Neuronal stem cell (in vitro differentiated cells): ENCODE measurements around the gene KHSRP.
"Not testable (repeated sequence)": the region's sequence is repeated elsewhere in the genome, so short reads cannot be mapped to it uniquely, and the experiment has no call there.

Source experiments
- DNase-seq: peaks from one replicate; pipeline ENCODE4 v3.0.0-alpha.2; 2013; ENCODE audit warnings: low spot score
- H2AFZ ChIP-seq: one replicate; pipeline ENCODE4 v1.6.1; 2013; ENCODE audit warnings: mild to moderate bottlenecking, low read length, inconsistent platforms
- H2AK5ac ChIP-seq: 2 replicates; pipeline ENCODE4 v1.6.1; 2013; ENCODE audit warnings: low read depth, mild to moderate bottlenecking, inconsistent platforms, low read length, moderate library complexity, mixed read lengths
- H2BK120ac ChIP-seq: 2 replicates; pipeline ENCODE4 v1.6.1; 2013; ENCODE audit warnings: low read depth, mild to moderate bottlenecking, inconsistent platforms, low read length, moderate library complexity, mixed read lengths
- H2BK12ac ChIP-seq: one replicate; pipeline ENCODE4 v1.6.1; 2013; ENCODE audit warnings: low read length, inconsistent platforms
- H2BK15ac ChIP-seq: 2 replicates; pipeline ENCODE4 v1.6.1; 2013; ENCODE audit warnings: mild to moderate bottlenecking, low read length, inconsistent platforms, mixed read lengths
- H2BK5ac ChIP-seq: one replicate; pipeline ENCODE4 v1.6.1; 2013; ENCODE audit warnings: inconsistent platforms, mild to moderate bottlenecking, low read length, moderate library complexity
- H3K14ac ChIP-seq: one replicate; pipeline ENCODE4 v1.6.1; 2013; ENCODE audit warnings: low read length, inconsistent platforms
- H3K18ac ChIP-seq: 2 replicates; pipeline ENCODE4 v1.6.1; 2013; ENCODE audit warnings: low read length, inconsistent platforms
- H3K23ac ChIP-seq: 2 replicates; pipeline ENCODE4 v1.6.1; 2013; ENCODE audit warnings: low read depth, mild to moderate bottlenecking, mixed read lengths, low read length, inconsistent platforms; ENCODE audit not compliant: poor library complexity
- H3K27ac ChIP-seq: replicated peaks from 3 replicates; pipeline ENCODE4 v1.5.1; 2013; ENCODE audit warnings: low read length, inconsistent platforms
- H3K27me3 ChIP-seq, 3 experiments: 2 replicates each; pipeline ENCODE4 v1.6.1; 2013; ENCODE audit warnings: low read length in 3 of 3, mild to moderate bottlenecking in 2 of 3, inconsistent platforms in 1 of 3, low read depth in 1 of 3, mixed read lengths in 1 of 3, moderate library complexity in 1 of 3; ENCODE audit not compliant: control insufficient read depth in 3 of 3, insufficient read depth in 3 of 3
- H3K36me3 ChIP-seq, 2 donors: replicated peaks in 1 of 2; 2 replicates each; pipeline ENCODE4 v1.6.1; 2013; ENCODE audit warnings: low read length in 2 of 2; ENCODE audit not compliant: control insufficient read depth in 2 of 2, insufficient read depth in 2 of 2
- H3K4ac ChIP-seq: 2 replicates; pipeline ENCODE4 v1.6.1; 2013; ENCODE audit warnings: inconsistent platforms, mild to moderate bottlenecking, low read length, moderate library complexity
- H3K4me1 ChIP-seq, 2 donors: 1 replicate in 1 of 2; 2 replicates in 1 of 2; pipeline ENCODE4 v1.6.1; 2013; ENCODE audit warnings: low read length in 2 of 2, low read depth in 1 of 2; ENCODE audit not compliant: control insufficient read depth in 2 of 2, insufficient read depth in 1 of 2
- H3K4me2 ChIP-seq: one replicate; pipeline ENCODE4 v1.6.1; 2013; ENCODE audit warnings: mild to moderate bottlenecking, low read length, inconsistent platforms; ENCODE audit not compliant: insufficient read depth, poor library complexity, severe bottlenecking
- H3K4me3 ChIP-seq, 2 donors: 2 replicates each; pipeline ENCODE4 v1.5.1; 2013; ENCODE audit warnings: low read length in 2 of 2, mild to moderate bottlenecking in 2 of 2, inconsistent platforms in 1 of 2, moderate library complexity in 1 of 2
- H3K79me1 ChIP-seq: one replicate; pipeline ENCODE4 v1.6.1; 2013; ENCODE audit warnings: low read depth, mild to moderate bottlenecking, inconsistent platforms, low read length, moderate library complexity
- H3K9ac ChIP-seq: one replicate; pipeline ENCODE4 v1.6.1; 2013; ENCODE audit warnings: mild to moderate bottlenecking, low read depth, low read length, inconsistent platforms; ENCODE audit not compliant: poor library complexity
- H3K9me3 ChIP-seq, 2 donors: replicated peaks in 1 of 2; 2 replicates each; pipeline versions ENCODE3 to v1.6.1; 2013; ENCODE audit warnings: low read length in 2 of 2, mild to moderate bottlenecking in 2 of 2, inconsistent platforms in 1 of 2, low read depth in 1 of 2, mixed read lengths in 1 of 2, moderate library complexity in 1 of 2; ENCODE audit not compliant: control insufficient read depth in 2 of 2, insufficient read depth in 1 of 2
- H4K8ac ChIP-seq: one replicate; pipeline ENCODE4 v1.6.1; 2013; ENCODE audit warnings: low read depth, mild to moderate bottlenecking, inconsistent platforms, low read length, moderate library complexity
- H4K91ac ChIP-seq: one replicate; pipeline ENCODE4 v1.6.1; 2013; ENCODE audit warnings: low read length, low read depth, mild to moderate bottlenecking, inconsistent platforms; ENCODE audit not compliant: poor library complexity
- WGBS, 2 donors: extraction: QIAGEN DNeasy Blood & Tissue Kit; methylation state at CpG; one replicate each; pipeline ENCODE4 v1.1.7; 2013; ENCODE audit warnings: missing lambda C conversion rate in 2 of 2, mixed read lengths in 1 of 2; ENCODE audit not compliant: insufficient read length in 2 of 2, insufficient replicate concordance in 1 of 2; ENCODE audit errors: extremely low coverage in 2 of 2; 5-methylcytosine and 5-hydroxymethylcytosine counted together

The KHSRP gene

DNA sequence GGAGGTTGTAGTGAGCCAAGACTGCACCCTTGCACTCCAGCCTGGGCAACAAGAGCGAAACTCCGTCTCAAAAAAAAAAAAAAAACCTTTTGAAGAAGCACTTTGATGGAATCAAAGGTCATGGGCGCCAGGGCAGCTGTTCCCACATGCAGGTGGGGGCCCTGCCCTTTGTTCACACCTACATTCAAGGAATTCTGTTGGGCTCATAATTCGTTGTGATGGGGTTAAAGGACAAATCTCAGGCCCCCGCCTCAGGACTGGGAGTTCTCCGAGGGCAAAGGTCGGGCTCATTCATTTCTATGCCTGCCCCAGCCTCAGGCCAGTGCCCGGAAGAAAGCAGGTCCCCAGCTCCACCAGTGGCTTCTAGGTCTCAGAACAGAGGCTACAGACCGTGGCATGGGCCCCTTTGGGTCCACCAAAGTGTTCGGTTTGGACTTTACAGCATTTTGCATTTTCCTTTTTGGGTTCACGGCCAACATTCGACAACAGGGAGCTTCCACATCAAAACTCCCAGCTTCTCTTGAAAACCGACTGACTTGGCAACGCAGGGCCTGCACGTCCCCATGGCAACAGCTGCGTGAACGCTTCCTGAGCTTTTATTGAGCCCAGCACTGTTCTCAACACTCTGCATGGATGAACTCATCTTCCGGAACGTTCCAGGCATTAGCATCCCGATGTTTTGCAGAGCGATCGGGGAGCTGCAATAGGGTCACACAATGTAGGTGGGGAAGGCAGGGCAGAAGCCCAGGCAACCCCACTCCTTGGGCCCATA, 21.6 kb downstream of the KHSRP start:
- H3K14ac ChIP-seq, result no peak overlapping the region
- H4K8ac ChIP-seq, result no peak overlapping the region
- no peak overlapping the region for H3K4ac ChIP-seq
- H3K9me3 ChIP-seq, result no peaks in the 10 kb centered on the region
- no peak overlapping the region for H2BK120ac ChIP-seq
- no peaks in the 10 kb centered on the region for H3K36me3 ChIP-seq
- H3K18ac ChIP-seq, result no peak overlapping the region
- no peak for DNase-seq
- H3K4me1 ChIP-seq, result peaks cover 4 to 12% of the 10 kb centered on the region in 2 donors
- no peak overlapping the region for H3K9ac ChIP-seq
- H2BK5ac ChIP-seq, result no peak overlapping the region
- H4K91ac ChIP-seq, result no peak overlapping the region
- H2BK12ac ChIP-seq, result no peak overlapping the region
- no peak overlapping the region for H3K27ac ChIP-seq
- H2AK5ac ChIP-seq, result no peak overlapping the region
- WGBS, 2 donors, result no CpG with 5 or more reads among the region's 22 CpGs
- no peak overlapping the region for H3K23ac ChIP-seq
- peaks cover 2% of the 10 kb centered on the region for H3K79me1 ChIP-seq
- no peaks in the 10 kb centered on the region for H3K27me3 ChIP-seq
- H2BK15ac ChIP-seq, result no peak overlapping the region
- H3K4me2 ChIP-seq, result no peak overlapping the region
- peak overlapping the region in 1 of 2 donors; percentile 21 for H3K4me3 ChIP-seq
- peak overlapping the region; percentile 71 for H2AFZ ChIP-seq

DNA sequence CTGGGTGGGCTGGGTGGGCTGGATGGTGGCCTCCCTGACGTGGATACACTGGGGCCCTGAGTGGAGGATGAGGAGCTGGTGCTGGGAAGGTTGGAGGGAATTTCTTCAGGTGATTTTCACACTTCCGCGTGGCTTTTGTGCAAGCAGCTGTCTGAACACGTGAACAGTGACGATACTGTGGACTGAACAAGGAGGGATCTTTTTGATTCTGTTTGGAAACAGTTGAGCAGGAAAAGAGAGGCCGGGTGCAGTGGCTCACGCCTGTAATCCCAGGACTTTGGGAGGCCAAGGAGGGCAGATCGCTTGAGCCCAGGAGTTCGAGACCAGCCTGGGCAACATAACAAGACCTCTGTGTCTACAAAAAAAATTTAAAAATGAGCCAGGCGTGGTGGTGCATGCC, 22.6 kb downstream of the KHSRP start:
- no CpG with 5 or more reads among the region's 10 CpGs for WGBS, 2 donors
- H3K18ac ChIP-seq, result no peak overlapping the region
- no peak overlapping the region for H2AK5ac ChIP-seq
- no peak overlapping the region for H2BK120ac ChIP-seq
- H2AFZ ChIP-seq, result peak overlapping the region; percentile 36
- H4K91ac ChIP-seq, result no peak overlapping the region
- no peak overlapping the region for H2BK5ac ChIP-seq
- H2BK12ac ChIP-seq, result no peak overlapping the region
- no peaks in the 10 kb centered on the region for H3K27me3 ChIP-seq
- no peaks in the 10 kb centered on the region for H3K36me3 ChIP-seq
- no peaks in the 10 kb centered on the region for H3K9me3 ChIP-seq
- no peak overlapping the region for H3K4me3 ChIP-seq
- no peak overlapping the region for H4K8ac ChIP-seq
- no peak overlapping the region for H2BK15ac ChIP-seq
- H3K27ac ChIP-seq, result no peak overlapping the region
- DNase-seq, result no peak
- H3K4ac ChIP-seq, result no peak overlapping the region
- no peak overlapping the region for H3K23ac ChIP-seq
- no peak overlapping the region for H3K4me2 ChIP-seq
- peaks cover 4 to 12% of the 10 kb centered on the region in 2 donors for H3K4me1 ChIP-seq
- peaks cover 2% of the 10 kb centered on the region for H3K79me1 ChIP-seq
- no peak overlapping the region for H3K9ac ChIP-seq
- H3K14ac ChIP-seq, result no peak overlapping the region

DNA sequence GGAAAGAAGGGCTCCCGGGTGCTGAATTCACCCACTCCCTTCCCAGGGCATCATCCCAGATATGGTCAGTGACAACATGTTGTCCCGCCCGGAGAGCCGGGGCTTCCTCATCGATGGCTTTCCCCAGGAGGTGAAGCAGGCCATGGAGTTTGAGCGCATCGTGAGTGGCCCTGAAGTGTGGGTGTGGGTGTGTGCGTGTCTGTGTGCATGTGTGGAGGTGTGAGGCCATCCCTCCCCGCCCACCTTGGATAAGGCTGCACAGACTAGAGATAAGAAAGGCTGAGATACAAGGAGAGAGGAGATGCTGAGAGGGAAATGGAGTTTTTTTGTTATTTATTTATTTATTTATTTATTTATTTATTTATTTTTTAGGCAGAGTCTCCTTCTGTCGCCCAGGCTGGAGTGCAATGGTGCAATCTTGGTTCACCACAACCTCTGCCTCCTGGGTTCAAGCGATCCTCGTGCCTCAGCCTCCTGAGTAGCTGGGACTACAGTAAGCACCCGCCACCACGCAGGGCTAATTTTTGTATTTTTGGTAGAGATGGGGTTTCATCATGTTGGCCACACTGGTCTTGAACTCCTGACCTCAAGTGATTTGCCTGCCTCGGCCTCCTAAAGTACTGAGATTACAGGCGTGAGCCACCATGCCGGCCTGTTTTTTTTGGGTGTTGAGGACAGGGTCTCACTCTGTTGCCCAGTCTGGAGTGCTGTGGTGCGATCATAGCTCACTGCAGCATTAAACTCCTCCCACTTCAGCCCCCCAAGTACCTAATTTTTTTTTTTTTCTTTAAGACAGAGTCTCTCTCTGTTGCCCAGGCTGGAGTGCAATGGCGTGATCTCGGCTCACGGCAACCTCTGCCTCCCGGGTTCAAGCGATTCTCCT, 24.3 kb downstream of the KHSRP start:
- not testable (repeated sequence) for H3K14ac ChIP-seq, H3K36me3 ChIP-seq, H3K9me3 ChIP-seq, H3K4me3 ChIP-seq, H3K27ac ChIP-seq, H3K27me3 ChIP-seq, H2BK120ac ChIP-seq, H2BK5ac ChIP-seq, DNase-seq, H4K8ac ChIP-seq, H3K79me1 ChIP-seq, H2AFZ ChIP-seq, H3K9ac ChIP-seq, H3K4me2 ChIP-seq, H3K4ac ChIP-seq, H4K91ac ChIP-seq, H2BK12ac ChIP-seq
- Histone ChIP-seq H3K4me1 (peaks cover 4 to 12% of the 10 kb centered on the region in 2 donors), H3K18ac (peak overlapping the region; percentile 71), H2BK15ac (peak overlapping the region; percentile 37), H2AK5ac (peak overlapping the region; percentile 81), H3K23ac (peak overlapping the region; percentile 89)
- WGBS, 2 donors, result no CpG with 5 or more reads among the region's 23 CpGs

DNA sequence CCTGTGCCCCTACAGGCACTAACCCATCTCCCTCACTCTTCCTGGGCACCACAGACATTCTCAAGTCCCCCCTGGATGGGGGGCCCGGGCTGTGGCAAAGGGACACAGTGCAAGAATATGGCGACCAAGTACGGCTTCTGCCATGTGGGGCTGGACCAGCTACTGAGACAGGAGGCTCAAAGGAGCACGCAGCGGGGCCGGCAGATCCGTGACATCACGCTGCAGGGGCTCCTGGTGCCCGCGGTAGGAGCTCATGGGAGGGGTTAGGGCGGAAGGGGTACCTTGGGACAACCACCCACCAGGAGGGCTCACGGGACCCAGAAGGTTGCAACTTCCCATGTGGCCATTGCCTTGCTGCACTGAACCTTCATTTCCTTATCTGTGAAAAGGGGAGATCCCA, 28.3 kb downstream of the KHSRP start:
- Histone ChIP-seq H4K8ac (no peak overlapping the region), H3K18ac (no peak overlapping the region), H3K9ac (no peak overlapping the region), H3K4me3 (no peak overlapping the region), H3K4me2 (no peak overlapping the region), H2BK5ac (no peak overlapping the region), H3K36me3 (peaks cover 2 to 8% of the 10 kb centered on the region in 2 donors), H3K27ac (no peak overlapping the region), H3K4ac (peak overlapping the region; percentile 53), H3K79me1 (peaks cover 6% of the 10 kb centered on the region), H2BK12ac (peak overlapping the region; percentile 22), H3K14ac (no peak overlapping the region), H2AFZ (no peak overlapping the region), H2BK120ac (no peak overlapping the region), H3K4me1 (peaks cover 12 to 13% of the 10 kb centered on the region in 2 donors), H2BK15ac (peak overlapping the region; percentile 21), H2AK5ac (peak overlapping the region; percentile 19), H3K9me3 (no peaks in the 10 kb centered on the region), H4K91ac (no peak overlapping the region), H3K27me3 (no peaks in the 10 kb centered on the region), H3K23ac (no peak overlapping the region)
- DNase-seq, result no peak
- WGBS, 2 donors, result no CpG with 5 or more reads among the region's 12 CpGs
